A549 (cell line): ENCODE measurements around the gene FOSL1. TPM values are rescaled to one million over a fixed set of nuclear protein-coding genes. Genes with fewer than 3 reads are reported as not detected.
A peak's percentile ranks its signal among the peaks of the same experiment; 100 is the strongest.

Experiments
- ATAC-seq, 2 experiments: fragments of 200-7000 bp in 1 of 2; fragments of >200 bp in 1 of 2; cut with Nextera tagmentation in 1 of 2; cut with Tn5 transposase in 1 of 2; 3 replicates each; pipeline versions ENCODE4 v1.8.0 to v1.9.1; 2018 to 2020; ENCODE audit warnings: mild to moderate bottlenecking in 1 of 2, moderate library complexity in 1 of 2
- CTCF ChIA-PET: fragments of 300-600 bp; sonication (Branson Sonifier 250); formaldehyde crosslinking; extraction: SDS; loops from one replicate; lab custom pipeline; 2021; ENCODE audit warnings: antibody characterized with exemption, inconsistent platforms; lab: Yijun Ruan, JAX
- POLR2A ChIA-PET: fragments of 350-600 bp; formaldehyde crosslinking; extraction: SDS; loops from one replicate; lab custom pipeline; 2021; ENCODE audit warnings: antibody characterized with exemption, inconsistent platforms; lab: Yijun Ruan, JAX
- DNase-seq, 2 experiments: peaks; one replicate each; pipeline versions ENCODE4 v3.0.0 to v3.0.0-alpha.2; 2011 to 2016; ENCODE audit warnings: low read depth in 1 of 2, low spot score in 1 of 2
- FAIRE-seq: peaks from 2 replicates; lab custom pipeline; 2011; peaks lifted over from hg19 to GRCh38; lab: Jason Lieb, UNC
- H3K27ac ChIP-seq, 2 experiments: fragments of >200 bp; sonication (Bioruptor Twin); formaldehyde crosslinking; 3 replicates each; pipeline ENCODE4 v1.5.1; 2016 to 2017
- H3K4me1 ChIP-seq: fragments of >200 bp; sonication (Bioruptor Twin); formaldehyde crosslinking; 3 replicates; pipeline ENCODE4 v1.6.1; 2016
- H3K4me2 ChIP-seq: fragments of >200 bp; sonication (Bioruptor Twin); formaldehyde crosslinking; 3 replicates; pipeline ENCODE4 v1.6.1; 2016
- H3K4me3 ChIP-seq: fragments of >200 bp; sonication (Bioruptor Twin); formaldehyde crosslinking; 3 replicates; pipeline ENCODE4 v1.5.1; 2016
- H3K9me3 ChIP-seq: fragments of >200 bp; sonication (Bioruptor Twin); formaldehyde crosslinking; 3 replicates; pipeline ENCODE4 v1.6.1; 2016
- CHD2 ChIP-seq: fragments of 150-350 bp; IDR thresholded peaks from 2 replicates; pipeline ENCODE4 v1.6.1; 2014; ENCODE audit warnings: low read length; ENCODE audit not compliant: partially characterized antibody
- CHD4 ChIP-seq: fragments of 200-600 bp; sonication (generic); IDR thresholded peaks from 2 replicates; pipeline ENCODE4 v1.6.1; 2016; ENCODE audit warnings: antibody characterized with exemption, mild to moderate bottlenecking, borderline replicate concordance
- EHMT2 ChIP-seq: fragments of 200-600 bp; sonication (generic); IDR thresholded peaks from 2 replicates; pipeline ENCODE4 v1.6.1; 2016; ENCODE audit warnings: antibody characterized with exemption, low read depth, mild to moderate bottlenecking, moderate library complexity
- EP300 ChIP-seq, 2 experiments: fragments of >200 bp; sonication (Bioruptor Twin); formaldehyde crosslinking; IDR thresholded peaks; 2 replicates in 1 of 2; 3 replicates in 1 of 2; pipeline ENCODE4 v1.6.1; 2016 to 2017
- ESRRA ChIP-seq: fragments of 150-350 bp; IDR thresholded peaks from 2 replicates; pipeline ENCODE4 v1.6.1; 2014; ENCODE audit warnings: mild to moderate bottlenecking, low read length, borderline replicate concordance
- FOSL2 ChIP-seq, 2 experiments: fragments of 450-650 bp in 1 of 2; fragments of >200 bp in 1 of 2; sonication (Bioruptor Twin) in 1 of 2; formaldehyde crosslinking; IDR thresholded peaks; 2 replicates each; pipeline versions ENCODE4 v1.5.0 to v1.6.1; 2016 to 2020; ENCODE audit warnings: mild to moderate bottlenecking in 1 of 2, moderate library complexity in 1 of 2
- HDAC2 ChIP-seq: fragments of 200-600 bp; sonication (generic); IDR thresholded peaks from 2 replicates; pipeline ENCODE4 v1.6.1; 2016
- HOXA7 ChIP-seq: fragments of 250-450 bp; sonication (Bioruptor Pico); IDR thresholded peaks from 2 replicates; pipeline ENCODE4 v1.5.0; 2020; ENCODE audit warnings: mild to moderate bottlenecking, moderate library complexity
- JUN ChIP-seq, 2 experiments: fragments of >200 bp; sonication (Bioruptor Twin); formaldehyde crosslinking; IDR thresholded peaks; 2 replicates in 1 of 2; 3 replicates in 1 of 2; pipeline ENCODE4 v1.6.1; 2016 to 2017
- JUNB ChIP-seq: fragments of >200 bp; sonication (Bioruptor Twin); formaldehyde crosslinking; IDR thresholded peaks from 2 replicates; pipeline ENCODE4 v1.6.1; 2016
- KDM1A ChIP-seq: fragments of 200-600 bp; sonication (generic); IDR thresholded peaks from 2 replicates; pipeline ENCODE4 v1.6.1; 2016; ENCODE audit warnings: low read depth, mild to moderate bottlenecking
- KDM5A ChIP-seq: fragments of 200-600 bp; sonication (generic); IDR thresholded peaks from 2 replicates; pipeline ENCODE4 v1.6.1; 2016; ENCODE audit warnings: antibody characterized with exemption, mild to moderate bottlenecking
- NFE2L2 ChIP-seq: fragments of 150-350 bp; conservative IDR thresholded peaks from 2 replicates; pipeline ENCODE4 v1.6.1; 2014; ENCODE audit warnings: low read length
- NR3C1 ChIP-seq: fragments of >200 bp; sonication (Bioruptor Twin); formaldehyde crosslinking; IDR thresholded peaks from 3 replicates; pipeline ENCODE4 v1.6.1; 2017
- PBX3 ChIP-seq: IDR thresholded peaks from 2 replicates; pipeline ENCODE4 v1.6.1; 2012
- POLR2A ChIP-seq: IDR thresholded peaks from 2 replicates; pipeline ENCODE4 v1.6.1; 2012; ENCODE audit warnings: mild to moderate bottlenecking, low read length
- POLR2AphosphoS2 ChIP-seq: conservative IDR thresholded peaks from 2 replicates; pipeline ENCODE4 v1.6.1; 2012; ENCODE audit warnings: low read length, improper control_type of control experiment, inconsistent platforms
- RARB ChIP-seq: fragments of 250-450 bp; sonication (Bioruptor Pico); IDR thresholded peaks from 2 replicates; pipeline ENCODE4 v1.8.0; 2021; ENCODE audit warnings: mild to moderate bottlenecking, moderate library complexity
- RFX5 ChIP-seq: fragments of 450-650 bp; IDR thresholded peaks from 2 replicates; pipeline ENCODE4 v1.7.1; 2014; ENCODE audit warnings: antibody characterized with exemption, mild to moderate bottlenecking, moderate library complexity
- RNF2 ChIP-seq: fragments of 200-600 bp; sonication (generic); IDR thresholded peaks from 2 replicates; pipeline ENCODE4 v1.6.1; 2016; ENCODE audit warnings: low read depth, mild to moderate bottlenecking, antibody characterized with exemption, moderate library complexity, borderline replicate concordance
- SMC3 ChIP-seq: fragments of >200 bp; sonication (Bioruptor Twin); formaldehyde crosslinking; IDR thresholded peaks from 3 replicates; pipeline ENCODE4 v1.6.1; 2018; ENCODE audit warnings: inconsistent platforms
- ZNF302 ChIP-seq: fragments of 250-450 bp; sonication (Bioruptor Pico); IDR thresholded peaks from 2 replicates; pipeline ENCODE4 v1.9.0; 2021; ENCODE audit warnings: inconsistent platforms, mild to moderate bottlenecking, moderate library complexity
- ZSCAN20 ChIP-seq: fragments of 250-450 bp; sonication (Bioruptor Pico); IDR thresholded peaks from 2 replicates; pipeline ENCODE4 v1.8.0; 2022; ENCODE audit warnings: mild to moderate bottlenecking, moderate library complexity
- WGBS: methylation state at CpG from one replicate; pipeline ENCODE4 v1.1.6; 2017; ENCODE audit errors: missing lambda C conversion rate; 5-methylcytosine and 5-hydroxymethylcytosine counted together
- polyA plus RNA-seq, 4 experiments: library from polyadenylated mRNA; depleted of rRNA in 3 of 4; stranded (reverse); fragments of >200 nt; fragmentation: RNase III in 1 of 4; extraction: RNeasy Plus Mini Kit Qiagen cat#74134 plus additional on column Dnase treatment in 1 of 4; gene quantifications; 2 replicates in 3 of 4; 3 replicates in 1 of 4; pipeline ENCODE4 v1.2.3, GENCODE V29; 2011 to 2017
- TF ChIP-seq, protein P1 (sequence below): fragments of 150-350 bp; IDR thresholded peaks from 2 replicates; pipeline ENCODE4 v1.6.1; 2014; ENCODE audit warnings: low read depth, mild to moderate bottlenecking, low read length
- TF ChIP-seq, protein P2 (sequence below): fragments of 250-450 bp; sonication (Bioruptor Pico); IDR thresholded peaks from 2 replicates; pipeline ENCODE4 v1.5.0; 2020; ENCODE audit warnings: low read depth, mild to moderate bottlenecking, moderate library complexity

The FOSL1 gene
- polyA plus RNA-seq, 2 of the 4 experiments (the other 2 are of a cell fraction): 6.7 to 24.1 TPM

- TF ChIP-seq EP300 (IDR thresholded peaks at IDR 0.05) (no peak), CHD4 (no peak), NR3C1 (no peak), ESRRA (no peak), RFX5 (no peak), CHD2 (no peak), FOSL2 (IDR thresholded peaks at IDR 0.05) (no peak), FOSL2 (CRISPR knock-in tag; IDR thresholded peaks at IDR 0.05) (no peak), POLR2AphosphoS2 (peak; percentile 65; the same call in 1 of the 2 replicates), ZNF302 (CRISPR knock-in tag) (no peak), JUN (IDR thresholded peaks at IDR 0.05) (no peak), SMC3 (no peak), HDAC2 (no peak), PBX3 (peak; percentile 13; the same call in 1 of the 2 replicates), POLR2A (peak; percentile 45), RNF2 (no peak), KDM1A (no peak), NFE2L2 (no peak)
- TF ChIP-seq, protein P1, sequence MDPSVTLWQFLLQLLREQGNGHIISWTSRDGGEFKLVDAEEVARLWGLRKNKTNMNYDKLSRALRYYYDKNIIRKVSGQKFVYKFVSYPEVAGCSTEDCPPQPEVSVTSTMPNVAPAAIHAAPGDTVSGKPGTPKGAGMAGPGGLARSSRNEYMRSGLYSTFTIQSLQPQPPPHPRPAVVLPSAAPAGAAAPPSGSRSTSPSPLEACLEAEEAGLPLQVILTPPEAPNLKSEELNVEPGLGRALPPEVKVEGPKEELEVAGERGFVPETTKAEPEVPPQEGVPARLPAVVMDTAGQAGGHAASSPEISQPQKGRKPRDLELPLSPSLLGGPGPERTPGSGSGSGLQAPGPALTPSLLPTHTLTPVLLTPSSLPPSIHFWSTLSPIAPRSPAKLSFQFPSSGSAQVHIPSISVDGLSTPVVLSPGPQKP: no peak
- TF ChIP-seq, protein P2, sequence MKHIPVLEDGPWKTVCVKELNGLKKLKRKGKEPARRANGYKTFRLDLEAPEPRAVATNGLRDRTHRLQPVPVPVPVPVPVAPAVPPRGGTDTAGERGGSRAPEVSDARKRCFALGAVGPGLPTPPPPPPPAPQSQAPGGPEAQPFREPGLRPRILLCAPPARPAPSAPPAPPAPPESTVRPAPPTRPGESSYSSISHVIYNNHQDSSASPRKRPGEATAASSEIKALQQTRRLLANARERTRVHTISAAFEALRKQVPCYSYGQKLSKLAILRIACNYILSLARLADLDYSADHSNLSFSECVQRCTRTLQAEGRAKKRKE: no peak
These were observed 43.3 kb downstream of the FOSL1 start (continued) for GRCh38 chr11:65856689-65857499.

GRCh38 chr11:65855927-65856363 lies 44.2 kb downstream of the FOSL1 start:
- POLR2A ChIA-PET: no interaction called here
- TF ChIP-seq HOXA7 (CRISPR knock-in tag): no peak
- no peak for TF ChIP-seq JUNB
- TF ChIP-seq ZSCAN20 (CRISPR knock-in tag): no peak
- no peak for TF ChIP-seq RARB (CRISPR knock-in tag)
- no peak for TF ChIP-seq PBX3
- no peak for TF ChIP-seq KDM5A
- TF ChIP-seq, protein P1: no peak
- no peak for TF ChIP-seq EHMT2
- 89% methylated on average over 15 of the region's 15 CpGs for WGBS
- ATAC-seq (no peak), FAIRE-seq (no peak), DNase-seq (no peak)
- CTCF ChIA-PET: interaction anchor here (1.4 kb wide), 1 partner anchor 38 kb away, joined by 4 read pairs; no protein-coding TSS in a partner anchor
- H3K27ac ChIP-seq: no peak overlapping the region
- H3K4me1 ChIP-seq: peaks cover 23% of the 10 kb centered on the region
- H3K4me3 ChIP-seq: peak overlapping the region; percentile 70
- H3K4me2 ChIP-seq: peak overlapping the region; percentile 88
- no peaks in the 10 kb centered on the region for H3K9me3 ChIP-seq
